Measurements from ENCODE around the gene B3GNT8. TPM values are rescaled to one million over a fixed set of nuclear protein-coding genes. Genes with fewer than 3 reads are reported as not detected.
A peak's percentile ranks its signal among the peaks of the same experiment; 100 is the strongest.

B3GNT8 gene
- total RNA-seq, 1 donor from 2014 or later = 0.86 TPM

GRCh38 chr19:41416194-41416674 is 10.9 kb downstream of the B3GNT8 start:
- H3K27me3 Mint-ChIP-seq (ENCODE audit: low read depth) = no peaks in the 10 kb centered on the region
- no peak for TF ChIP-seq CTCF (conservative IDR thresholded peaks at IDR 0.05)
- H3K4me3 Mint-ChIP-seq = no peak overlapping the region
- no peak for DNase-seq (ENCODE audit: low read depth, low spot score)
- no peaks in the 10 kb centered on the region for H3K9me3 Mint-ChIP-seq
- no peaks in the 10 kb centered on the region for H3K4me1 Mint-ChIP-seq
- H3K36me3 Mint-ChIP-seq (ENCODE audit: low read depth) = no peaks in the 10 kb centered on the region
- H3K27ac Mint-ChIP-seq (ENCODE audit: unreplicated experiment) = no peak overlapping the region

DNA sequence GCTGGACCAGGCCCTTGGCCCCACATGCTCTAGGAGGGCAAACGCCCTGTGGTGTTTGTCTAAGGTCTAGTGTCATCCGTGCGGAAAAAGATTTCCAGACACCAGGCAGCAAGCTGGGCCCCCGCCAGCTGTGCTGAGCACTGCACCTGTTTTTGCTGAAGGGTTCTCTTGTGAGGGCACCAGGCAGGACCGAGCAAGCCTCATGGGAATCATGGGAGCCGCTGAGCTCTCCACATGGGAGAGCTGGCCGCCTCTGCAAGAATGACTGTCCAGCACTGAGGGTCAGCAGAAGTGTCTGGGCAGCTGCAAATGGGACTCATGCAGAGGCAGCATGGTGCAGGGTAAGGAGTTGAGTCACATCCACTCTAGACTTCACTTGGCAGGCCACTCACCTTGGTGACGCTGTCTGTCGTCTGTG is 12.0 kb downstream of the B3GNT8 start:
- Mint-ChIP-seq H3K27me3 (ENCODE audit: low read depth) (no peaks in the 10 kb centered on the region), H3K4me1 (no peaks in the 10 kb centered on the region), H3K9me3 (no peaks in the 10 kb centered on the region), H3K36me3 (ENCODE audit: low read depth) (no peaks in the 10 kb centered on the region), H3K4me3 (no peak overlapping the region), H3K27ac (ENCODE audit: unreplicated experiment) (no peak overlapping the region)
- no peak for DNase-seq (ENCODE audit: low read depth, low spot score)
- TF ChIP-seq CTCF (conservative IDR thresholded peaks at IDR 0.05) = no peak

- Mint-ChIP-seq H3K27me3 (ENCODE audit: low read depth) (no peaks in the 10 kb centered on the region), H3K4me3 (no peak overlapping the region), H3K27ac (ENCODE audit: unreplicated experiment) (no peak overlapping the region), H3K4me1 (no peaks in the 10 kb centered on the region), H3K36me3 (ENCODE audit: low read depth) (no peaks in the 10 kb centered on the region), H3K9me3 (no peaks in the 10 kb centered on the region)
- no peak for DNase-seq (ENCODE audit: low read depth, low spot score)
- no peak for TF ChIP-seq CTCF (conservative IDR thresholded peaks at IDR 0.05)
These were observed 12.7 kb downstream of the B3GNT8 start for GRCh38 chr19:41414461-41414860.

DNA sequence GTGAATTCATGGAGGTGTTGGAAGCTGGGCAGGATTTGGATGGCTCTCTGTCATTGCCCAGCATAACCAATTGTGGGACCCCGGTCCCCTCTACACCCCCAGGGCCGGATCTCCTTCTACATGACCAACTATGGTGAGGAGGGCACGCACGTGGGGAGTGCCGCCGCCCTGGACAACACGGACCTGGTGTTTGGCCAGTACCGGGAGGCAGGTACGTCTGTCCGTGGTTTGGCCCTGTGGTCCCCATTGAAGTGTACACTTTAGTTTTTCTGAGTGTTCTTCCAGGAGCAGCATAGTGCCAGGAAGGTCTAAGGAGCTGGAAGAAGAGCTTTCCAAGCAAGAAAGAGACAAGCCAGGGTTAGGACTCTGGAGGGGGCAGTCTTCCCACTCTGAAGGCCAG is 13.2 kb downstream of the B3GNT8 start:
- no peak for DNase-seq (ENCODE audit: low read depth, low spot score)
- no peaks in the 10 kb centered on the region for H3K9me3 Mint-ChIP-seq
- no peak overlapping the region for H3K27ac Mint-ChIP-seq (ENCODE audit: unreplicated experiment)
- H3K4me1 Mint-ChIP-seq = no peaks in the 10 kb centered on the region
- H3K4me3 Mint-ChIP-seq = no peak overlapping the region
- H3K36me3 Mint-ChIP-seq (ENCODE audit: low read depth) = no peaks in the 10 kb centered on the region
- no peaks in the 10 kb centered on the region for H3K27me3 Mint-ChIP-seq (ENCODE audit: low read depth)
- no peak for TF ChIP-seq CTCF (conservative IDR thresholded peaks at IDR 0.05)

GRCh38 chr19:41412953-41413352 is 14.2 kb downstream of the B3GNT8 start:
- no peak overlapping the region for H3K27ac Mint-ChIP-seq (ENCODE audit: unreplicated experiment)
- no peak overlapping the region for H3K4me3 Mint-ChIP-seq
- H3K36me3 Mint-ChIP-seq (ENCODE audit: low read depth) = no peaks in the 10 kb centered on the region
- no peaks in the 10 kb centered on the region for H3K4me1 Mint-ChIP-seq
- H3K9me3 Mint-ChIP-seq = no peaks in the 10 kb centered on the region
- TF ChIP-seq CTCF (conservative IDR thresholded peaks at IDR 0.05) = no peak
- H3K27me3 Mint-ChIP-seq (ENCODE audit: low read depth) = no peaks in the 10 kb centered on the region
- no peak for DNase-seq (ENCODE audit: low read depth, low spot score)

- Mint-ChIP-seq H3K9me3 (no peaks in the 10 kb centered on the region), H3K27me3 (ENCODE audit: low read depth) (no peaks in the 10 kb centered on the region), H3K4me1 (no peaks in the 10 kb centered on the region), H3K36me3 (ENCODE audit: low read depth) (no peaks in the 10 kb centered on the region), H3K27ac (ENCODE audit: unreplicated experiment) (peak overlapping the region; percentile 71), H3K4me3 (no peak overlapping the region)
- TF ChIP-seq CTCF (conservative IDR thresholded peaks at IDR 0.05) = no peak
- no peak for DNase-seq (ENCODE audit: low read depth, low spot score)
These were observed 15.3 kb downstream of the B3GNT8 start for GRCh38 chr19:41411968-41412265.
